ENCODE measurements around the gene CENPF.

DNA sequence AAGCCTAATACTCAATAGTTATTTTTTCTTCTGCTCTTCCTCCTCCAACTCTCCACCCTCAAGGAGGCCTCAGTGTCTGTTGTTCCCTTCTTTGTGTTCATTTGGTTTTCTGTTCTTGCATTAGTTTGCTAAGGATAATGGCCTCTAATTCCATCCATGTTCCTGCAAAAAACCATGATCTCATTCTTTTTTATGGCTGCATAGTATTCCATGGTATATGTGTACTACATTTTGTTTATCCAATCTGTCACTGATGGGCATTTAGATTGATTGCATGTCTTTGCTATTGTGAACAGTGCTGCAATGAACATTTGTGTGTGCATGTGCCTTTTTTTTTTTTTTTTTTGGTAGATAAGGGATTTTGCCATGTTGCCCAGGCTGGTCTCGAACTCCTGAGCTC lies 6.7 kb downstream of the CENPF start:
- TF ChIP-seq EZH2 (IDR thresholded peaks at IDR 0.05; ENCODE audit: insufficient read depth, poor library complexity, severe bottlenecking), result no peak
- no peak for TF ChIP-seq EZH2phosphoT487 (IDR thresholded peaks at IDR 0.05; ENCODE audit: insufficient read depth, low read depth)

Data from GM23248 (cell line).